ENCODE data around the gene SYCP2L.
"Not testable (repeated sequence)": the region's sequence is repeated elsewhere in the genome, so short reads cannot be mapped to it uniquely, and the experiment has no call there.

Gene SYCP2L

GRCh38 chr6:10976571-10976970 is 89.7 kb downstream of the SYCP2L start:
- TF ChIP-seq CTCF (IDR thresholded peaks at IDR 0.05; ENCODE audit: low read depth, low read length, missing control alignments) = no peak
- H3K4me3 ChIP-seq (ENCODE audit: low read depth, low read length) = no peak overlapping the region
- DNase-seq = no peak
- H3K27ac ChIP-seq = no peak overlapping the region
- in situ Hi-C loops (cut with HindIII; ENCODE audit: low pct_ligation_motif_present, low sequenced_read_pairs) = no loop called here
- H3K27me3 ChIP-seq (replicated peaks) = no peaks in the 10 kb centered on the region
- H3K36me3 ChIP-seq (replicated peaks) = no peaks in the 10 kb centered on the region

GRCh38 chr6:10977231-10977968 is 90.5 kb downstream of the SYCP2L start:
- no peak for DNase-seq
- Histone ChIP-seq H3K36me3 (replicated peaks) (no peaks in the 10 kb centered on the region), H3K27ac (no peak overlapping the region), H3K27me3 (replicated peaks) (no peaks in the 10 kb centered on the region), H3K4me3 (ENCODE audit: low read depth, low read length) (no peak overlapping the region)
- in situ Hi-C loops (cut with HindIII; ENCODE audit: low pct_ligation_motif_present, low sequenced_read_pairs) = no loop called here
- no peak for TF ChIP-seq CTCF (IDR thresholded peaks at IDR 0.05; ENCODE audit: low read depth, low read length, missing control alignments)

- in situ Hi-C loops (cut with HindIII; ENCODE audit: low pct_ligation_motif_present, low sequenced_read_pairs) = no loop called here
- H3K36me3 ChIP-seq (replicated peaks) = no peaks in the 10 kb centered on the region
- no peaks in the 10 kb centered on the region for H3K27me3 ChIP-seq (replicated peaks)
- DNase-seq = no peak
- no peak for TF ChIP-seq CTCF (IDR thresholded peaks at IDR 0.05; ENCODE audit: low read depth, low read length, missing control alignments)
- no peak overlapping the region for H3K4me3 ChIP-seq (ENCODE audit: low read depth, low read length)
- no peak overlapping the region for H3K27ac ChIP-seq
Measured at GRCh38 chr6:10979603-10980002, 92.8 kb downstream of the SYCP2L start.

GRCh38 chr6:10981409-10981808 is 94.6 kb downstream of the SYCP2L start:
- no peak for TF ChIP-seq CTCF (IDR thresholded peaks at IDR 0.05; ENCODE audit: low read depth, low read length, missing control alignments)
- Histone ChIP-seq H3K27me3 (replicated peaks) (no peaks in the 10 kb centered on the region), H3K27ac (no peak overlapping the region), H3K4me3 (ENCODE audit: low read depth, low read length) (no peak overlapping the region), H3K36me3 (replicated peaks) (no peaks in the 10 kb centered on the region)
- DNase-seq = no peak
- in situ Hi-C loops (cut with HindIII; ENCODE audit: low pct_ligation_motif_present, low sequenced_read_pairs) = no loop called here

- H3K36me3 ChIP-seq (replicated peaks); H3K4me3 ChIP-seq (ENCODE audit: low read depth, low read length); in situ Hi-C loops (cut with HindIII; ENCODE audit: low pct_ligation_motif_present, low sequenced_read_pairs); H3K27me3 ChIP-seq (replicated peaks); H3K27ac ChIP-seq; DNase-seq: not testable (repeated sequence)
Measured at GRCh38 chr6:10984959-10985358, 98.1 kb downstream of the SYCP2L start.

GRCh38 chr6:10989587-10989986 is 102.7 kb downstream of the SYCP2L start:
- no peak for DNase-seq
- Histone ChIP-seq H3K36me3 (replicated peaks) (no peaks in the 10 kb centered on the region), H3K27ac (no peak overlapping the region), H3K4me3 (ENCODE audit: low read depth, low read length) (no peak overlapping the region), H3K27me3 (replicated peaks) (no peaks in the 10 kb centered on the region)
- no peak for TF ChIP-seq CTCF (IDR thresholded peaks at IDR 0.05; ENCODE audit: low read depth, low read length, missing control alignments)
- in situ Hi-C loops (cut with HindIII; ENCODE audit: low pct_ligation_motif_present, low sequenced_read_pairs) = no loop called here
